Heart left ventricle (tissue), 13 donors: ENCODE data around the gene THAP3.
"Not testable (repeated sequence)": the region's sequence is repeated elsewhere in the genome, so short reads cannot be mapped to it uniquely, and the experiment has no call there.

Source experiments
- POLR2A ChIP-seq, 2 donors: fragments of 450-650 bp; IDR thresholded peaks; one replicate each; pipeline ENCODE4 v1.6.1; 2017; ENCODE audit warnings: antibody characterized with exemption in 2 of 2, mild to moderate bottlenecking in 2 of 2, moderate library complexity in 2 of 2
- TF ChIP-seq, protein P1 (sequence below), 12 donors: fragments of 200-600 bp; sonication (generic) in 4 of 12; IDR thresholded peaks; one replicate each; pipeline versions ENCODE4 v1.5.0 to v1.8.0; 2018 to 2022; ENCODE audit warnings: antibody characterized with exemption in 12 of 12, mild to moderate bottlenecking in 5 of 12
- donor health status: ischemic (EF 13 %, LVEDD 7.1; RV severe dilation, severe dysfunction).
- donor health status: DM: no; HTN: yes; CAD: no.
- donor health status: DM: no; HTN: no; CAD: no.
- donor health status: ischemic (EF 25% LVEDD 6.9; RV normal size, moderate dysfunction).
- donor health status: ischemic (EF 25% LVEDD 5.7; RV mildly dilated, moderate dysfunction).
- donor health status: ischemic (EF 35%, LVEDD 5.7; RV mildly dilated, moderate dysfunction).
- donor health status: nonischemic (EF 11% LVEDD 7.7; RV severe dilation, severe dysfunction).
- donor health status: DM: yes; HTN: yes; CAD: no.
- donor health status: PGD.
- donor health status: ischemic (EF 29% LVEDD 5.4; RV normal size, mild dysfunction).
- donor health status: nonischemic (EF 23%, LVEDD 6.1; RV moderate dilation, normal function).

GRCh38 chr1:6599991-6600390 lies 24.7 kb upstream of the THAP3 start:
- not testable (repeated sequence) for TF ChIP-seq POLR2A (IDR thresholded peaks at IDR 0.05)
- TF ChIP-seq, protein P1, sequence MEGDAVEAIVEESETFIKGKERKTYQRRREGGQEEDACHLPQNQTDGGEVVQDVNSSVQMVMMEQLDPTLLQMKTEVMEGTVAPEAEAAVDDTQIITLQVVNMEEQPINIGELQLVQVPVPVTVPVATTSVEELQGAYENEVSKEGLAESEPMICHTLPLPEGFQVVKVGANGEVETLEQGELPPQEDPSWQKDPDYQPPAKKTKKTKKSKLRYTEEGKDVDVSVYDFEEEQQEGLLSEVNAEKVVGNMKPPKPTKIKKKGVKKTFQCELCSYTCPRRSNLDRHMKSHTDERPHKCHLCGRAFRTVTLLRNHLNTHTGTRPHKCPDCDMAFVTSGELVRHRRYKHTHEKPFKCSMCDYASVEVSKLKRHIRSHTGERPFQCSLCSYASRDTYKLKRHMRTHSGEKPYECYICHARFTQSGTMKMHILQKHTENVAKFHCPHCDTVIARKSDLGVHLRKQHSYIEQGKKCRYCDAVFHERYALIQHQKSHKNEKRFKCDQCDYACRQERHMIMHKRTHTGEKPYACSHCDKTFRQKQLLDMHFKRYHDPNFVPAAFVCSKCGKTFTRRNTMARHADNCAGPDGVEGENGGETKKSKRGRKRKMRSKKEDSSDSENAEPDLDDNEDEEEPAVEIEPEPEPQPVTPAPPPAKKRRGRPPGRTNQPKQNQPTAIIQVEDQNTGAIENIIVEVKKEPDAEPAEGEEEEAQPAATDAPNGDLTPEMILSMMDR (IDR thresholded peaks at IDR 0.05), result not testable (repeated sequence)
